Heart left ventricle (tissue), 16 donors: Measurements from ENCODE around the gene FYCO1. TPM values are rescaled to one million over a fixed set of nuclear protein-coding genes. Genes with fewer than 3 reads are reported as not detected.

Experiments
- ATAC-seq, 4 donors: fragments of 200-7000 bp; cut with Tn5 transposase; one replicate each; pipeline ENCODE4 v1.9.1; 2020 to 2022; ENCODE audit warnings: moderate library complexity in 4 of 4, mild to moderate bottlenecking in 3 of 4, moderate number of reproducible peaks in 1 of 4
- DNase-seq, 5 donors: peaks; one replicate each; pipeline ENCODE4 v3.0.0-alpha.2; 2020
- H3K27ac ChIP-seq, 12 donors: fragments of 200-600 bp; sonication (generic) in 4 of 12; one replicate each; pipeline versions ENCODE4 v1.5.0 to v1.8.0; 2016 to 2022; ENCODE audit warnings: mild to moderate bottlenecking in 2 of 12
- H3K27me3 ChIP-seq, 9 donors: fragments of 200-600 bp; sonication (generic) in 2 of 9; one replicate each; pipeline versions ENCODE4 v1.5.1 to v1.8.0; 2016 to 2022; ENCODE audit warnings: mild to moderate bottlenecking in 3 of 9
- H3K36me3 ChIP-seq, 9 donors: fragments of 200-600 bp; sonication (generic) in 2 of 9; one replicate each; pipeline versions ENCODE4 v1.5.0 to v1.8.0; 2018 to 2022; ENCODE audit warnings: mild to moderate bottlenecking in 2 of 9
- H3K4me1 ChIP-seq, 12 donors: fragments of 200-600 bp; sonication (generic) in 4 of 12; one replicate each; pipeline versions ENCODE4 v1.5.0 to v1.8.0; 2016 to 2022; ENCODE audit warnings: mild to moderate bottlenecking in 3 of 12
- H3K4me3 ChIP-seq, 12 donors: fragments of 200-600 bp; sonication (generic) in 4 of 12; one replicate each; pipeline versions ENCODE4 v1.5.0 to v1.8.0; 2017 to 2022; ENCODE audit warnings: mild to moderate bottlenecking in 9 of 12, moderate library complexity in 4 of 12
- H3K9me3 ChIP-seq, 12 donors: fragments of 200-600 bp; sonication (generic) in 4 of 12; one replicate each; pipeline versions ENCODE4 v1.5.0 to v1.8.0; 2016 to 2022; ENCODE audit warnings: mild to moderate bottlenecking in 1 of 12
- CTCF ChIP-seq, 12 donors: fragments of 200-600 bp; sonication (generic) in 4 of 12; IDR thresholded peaks; one replicate each; pipeline versions ENCODE4 v1.5.0 to v1.8.0; 2018 to 2022; ENCODE audit warnings: antibody characterized with exemption in 12 of 12, mild to moderate bottlenecking in 5 of 12
- POLR2A ChIP-seq, 2 donors: fragments of 450-650 bp; IDR thresholded peaks; one replicate each; pipeline ENCODE4 v1.6.1; 2017; ENCODE audit warnings: antibody characterized with exemption in 2 of 2, mild to moderate bottlenecking in 2 of 2, moderate library complexity in 2 of 2
- WGBS, 4 donors: extraction: QIAGEN DNeasy Blood & Tissue Kit in 2 of 4; methylation state at CpG; one replicate each; pipeline versions ENCODE4 v1.1.5 to v1.1.7; 2013 to 2018; 5-methylcytosine and 5-hydroxymethylcytosine counted together
- intact Hi-C, 10 donors: fragments of 100-400 bp; cut with DNase I; formaldehyde crosslinking; loops; one replicate each; pipeline versions ENCODE4 v1.11.1 to v1.14.2; 2022
- polyA plus RNA-seq, 2 donors: library from polyadenylated mRNA; stranded (reverse); fragments of 200-250 nt; gene quantifications; one replicate each; pipeline ENCODE4 v1.2.3, GENCODE V29; 2013
- total RNA-seq, 9 donors: library from RNA; depleted of rRNA in 2 of 9; stranded (reverse); fragments of >200 nt in 2 of 9; fragmentation: NEBNext Ultra II Directional in 3 of 9; extraction: Animal tissue kit (Norgen Biotek cat#: 25700) in 3 of 9; gene quantifications; one replicate each; pipeline versions ENCODE4 v1.1.0 to v1.2.4, GENCODE V29; 2016 to 2023
- donor health status: ischemic (EF 13 %, LVEDD 7.1; RV severe dilation, severe dysfunction).
- donor health status: healthy with polysubstance abuse.
- donor health status: DM: no; HTN: yes; CAD: no.
- donor health status: DM: no; HTN: no; CAD: no.
- donor health status: ischemic (EF 25% LVEDD 6.9; RV normal size, moderate dysfunction).
- donor health status: ischemic (EF 25% LVEDD 5.7; RV mildly dilated, moderate dysfunction).
- donor health status: healthy.
- donor health status: DM: yes; HTN: yes; CAD: no.
- donor health status: ischemic (EF 35%, LVEDD 5.7; RV mildly dilated, moderate dysfunction).
- donor health status: nonischemic (EF 11% LVEDD 7.7; RV severe dilation, severe dysfunction).
- donor health status: DM: yes; HTN: yes; CAD: no.
- donor health status: PGD.
- donor health status: ischemic (EF 29% LVEDD 5.4; RV normal size, mild dysfunction).
- donor health status: nonischemic (EF 23%, LVEDD 6.1; RV moderate dilation, normal function).

The FYCO1 gene
- total and polyA plus RNA-seq, 11 donors, result 18.5 to 195 (median 139) TPM

GRCh38 chr3:45868650-45869049 is 127.0 kb downstream of the FYCO1 start:
- Histone ChIP-seq H3K27me3 (no peaks in the 10 kb centered on the region), H3K27ac (no peak overlapping the region), H3K4me3 (no peak overlapping the region), H3K9me3 (peaks cover 0 to 5% (median 0%) of the 10 kb centered on the region in 12 donors), H3K4me1 (no peaks in the 10 kb centered on the region), H3K36me3 (no peaks in the 10 kb centered on the region)
- ATAC-seq, result no peak
- TF ChIP-seq POLR2A (IDR thresholded peaks at IDR 0.05), result no peak
- intact Hi-C loops, result no loop called here
- WGBS, 4 donors, result 72 to 76% (median 73%) methylated on average over 2 of the region's 2 CpGs
- DNase-seq, result no peak

DNA sequence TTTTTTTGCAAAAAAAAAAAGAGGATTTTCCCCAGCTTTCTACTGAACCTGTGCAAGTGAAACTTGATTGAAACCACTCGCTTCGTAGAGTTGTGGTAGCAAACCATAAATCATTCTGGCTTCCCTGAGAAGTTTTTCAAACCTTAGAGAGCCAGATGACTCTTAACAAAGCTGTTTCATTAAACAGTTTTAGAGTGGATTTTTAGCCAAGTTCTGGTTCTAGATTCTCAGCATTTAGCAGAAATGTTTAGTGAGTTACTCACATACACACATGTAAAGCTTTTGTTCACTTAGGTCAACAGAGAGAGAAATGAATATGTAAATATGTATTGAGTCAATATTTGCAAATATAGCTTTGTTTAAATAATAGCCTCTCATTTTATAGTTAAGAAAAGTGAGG is 127.4 kb downstream of the FYCO1 start:
- Histone ChIP-seq H3K36me3 (no peaks in the 10 kb centered on the region), H3K27me3 (no peaks in the 10 kb centered on the region), H3K4me3 (no peak overlapping the region), H3K27ac (no peak overlapping the region), H3K4me1 (no peaks in the 10 kb centered on the region), H3K9me3 (peaks cover 0 to 8% (median 0%) of the 10 kb centered on the region in 12 donors)
- TF ChIP-seq POLR2A (IDR thresholded peaks at IDR 0.05), result no peak
- TF ChIP-seq CTCF (IDR thresholded peaks at IDR 0.05), result no peak
- intact Hi-C loops, result no loop called here
- ATAC-seq (no peak), DNase-seq (no peak)
- 83 to 94% (median 90%) methylated on average over 2 of the region's 2 CpGs for WGBS, 4 donors

Other genes starting within 250 kb of the FYCO1 start
- gene SLC6A20, start 199.3 kb downstream of the FYCO1 start, total RNA-seq, result under 1 TPM in 2 of 9 donors, not detected in 7; 0.19 to 0.59 TPM
- gene SLC6A20, start 199.3 kb downstream of the FYCO1 start, polyA plus RNA-seq, result under 1 TPM in 1 of 2 donors, not detected in 1; 0.12 TPM
- 10 to 100 TPM in 2 of 9 donors, 1 to 10 TPM in 7; 6.7 to 13.0 (median 8.8) TPM for gene LZTFL1, start 153.7 kb downstream of the FYCO1 start, total RNA-seq
- gene LZTFL1, start 153.7 kb downstream of the FYCO1 start, polyA plus RNA-seq, result 10 to 100 TPM in 1 of 2 donors, 1 to 10 TPM in 1; 1.7 to 13.1 TPM
- not detected for gene CCR9, start 109.3 kb downstream of the FYCO1 start, total RNA-seq
- gene CCR9, start 109.3 kb downstream of the FYCO1 start, polyA plus RNA-seq, result under 1 TPM in 1 of 2 donors, not detected in 1; 0.03 TPM
- 1 to 10 TPM in 2 of 9 donors, under 1 TPM in 4, not detected in 3; 0.20 to 2.1 (median 0.32) TPM for gene CXCR6, start 52.4 kb downstream of the FYCO1 start, total RNA-seq
- gene CXCR6, start 52.4 kb downstream of the FYCO1 start, polyA plus RNA-seq, result under 1 TPM; 0.19 to 0.28 TPM
- gene XCR1, start 31.7 kb upstream of the FYCO1 start, total RNA-seq, result under 1 TPM in 4 of 9 donors, not detected in 5; 0.06 to 0.64 (median 0.23) TPM
- under 1 TPM in 1 of 2 donors, not detected in 1; 0.03 TPM for gene XCR1, start 31.7 kb upstream of the FYCO1 start, polyA plus RNA-seq
- gene CCR1, start 212.5 kb upstream of the FYCO1 start, total RNA-seq, result 10 to 100 TPM in 2 of 9 donors, 1 to 10 TPM in 7; 1.2 to 52.6 (median 2.4) TPM
- 1 to 10 TPM in 1 of 2 donors, under 1 TPM in 1; 0.61 to 1.6 TPM for gene CCR1, start 212.5 kb upstream of the FYCO1 start, polyA plus RNA-seq
- under 1 TPM in 2 of 9 donors, not detected in 7; 0.20 to 0.27 TPM for gene CCR3, start 246.6 kb upstream of the FYCO1 start, total RNA-seq
- gene CCR3, start 246.6 kb upstream of the FYCO1 start, polyA plus RNA-seq, result not detected